NB4 (cell line): ENCODE measurements around the gene TRIM9.
A peak's percentile ranks its signal among the peaks of the same experiment; 100 is the strongest.

Experiments used
- DNase-seq: peaks from one replicate; pipeline ENCODE4 v3.0.0; 2010; ENCODE audit warnings: low read depth
- H3K4me3 ChIP-seq: one replicate; pipeline ENCODE4 v1.5.1; 2011; ENCODE audit warnings: mild to moderate bottlenecking, low read depth, low read length, moderate library complexity
- CTCF ChIP-seq: IDR thresholded peaks from one replicate; pipeline ENCODE4 v1.5.1; 2012; ENCODE audit warnings: low read depth, low read length
- MAX ChIP-seq: IDR thresholded peaks from 2 replicates; pipeline ENCODE4 v1.6.1; 2011; ENCODE audit warnings: low read depth, low read length
- MYC ChIP-seq: IDR thresholded peaks from 2 replicates; pipeline ENCODE4 v1.6.1; 2011; ENCODE audit warnings: low read depth, low read length
- POLR2A ChIP-seq: IDR thresholded peaks from 2 replicates; pipeline ENCODE4 v1.6.1; 2011; ENCODE audit warnings: mild to moderate bottlenecking; ENCODE audit not compliant: insufficient read length; ENCODE audit errors: extremely low read depth

Gene TRIM9

GRCh38 chr14:51041883-51042282 lies 53.0 kb downstream of the TRIM9 start:
- no peak for TF ChIP-seq POLR2A
- TF ChIP-seq CTCF = no peak
- TF ChIP-seq MYC = no peak
- TF ChIP-seq MAX = no peak
- no peak overlapping the region for H3K4me3 ChIP-seq
- DNase-seq = no peak

GRCh38 chr14:51041108-51041531 lies 53.8 kb downstream of the TRIM9 start:
- TF ChIP-seq MAX (no peak), CTCF (no peak), MYC (no peak), POLR2A (no peak)
- H3K4me3 ChIP-seq = no peak overlapping the region
- DNase-seq = no peak

GRCh38 chr14:51039252-51039651 lies 55.7 kb downstream of the TRIM9 start:
- no peak for TF ChIP-seq CTCF
- TF ChIP-seq MYC = no peak
- TF ChIP-seq MAX = no peak
- TF ChIP-seq POLR2A = no peak
- H3K4me3 ChIP-seq = no peak overlapping the region
- DNase-seq = peak; percentile 41

GRCh38 chr14:51035611-51036192 lies 59.2 kb downstream of the TRIM9 start:
- no peak for TF ChIP-seq MAX
- TF ChIP-seq CTCF = no peak
- no peak for TF ChIP-seq POLR2A
- DNase-seq = no peak
- H3K4me3 ChIP-seq = no peak overlapping the region

GRCh38 chr14:51028851-51029754 lies 65.8 kb downstream of the TRIM9 start:
- no peak for DNase-seq
- H3K4me3 ChIP-seq = no peak overlapping the region
- TF ChIP-seq CTCF (no peak), POLR2A (no peak), MAX (no peak), MYC (no peak)
